GM21723 (cell line): Measurements from ENCODE around the gene YKT6.

ENCODE experiments used
- ATAC-seq: cut with Tn5 transposase; IDR thresholded peaks from one replicate; pipeline ENCODE4 v1.9.1; 2021; ENCODE audit warnings: mild to moderate bottlenecking, moderate library complexity; ENCODE audit not compliant: unreplicated experiment

Gene YKT6

GRCh38 chr7:44257618-44258422 is 57.0 kb downstream of the YKT6 start:
- ATAC-seq = peak; percentile 92

- no peak for ATAC-seq
These were observed 57.6 kb downstream of the YKT6 start for GRCh38 chr7:44258423-44258760.

GRCh38 chr7:44258865-44259546 is 58.2 kb downstream of the YKT6 start:
- ATAC-seq = no peak

GRCh38 chr7:44259547-44260457 is 59.0 kb downstream of the YKT6 start:
- no peak for ATAC-seq

GRCh38 chr7:44261240-44261639 is 60.5 kb downstream of the YKT6 start:
- ATAC-seq = no peak

GRCh38 chr7:44262031-44262430 is 61.3 kb downstream of the YKT6 start:
- ATAC-seq = no peak

- no peak for ATAC-seq
These were observed 62.7 kb downstream of the YKT6 start for GRCh38 chr7:44263326-44264082.
